ENCODE data around the gene ARHGEF6. TPM values are rescaled to one million over a fixed set of nuclear protein-coding genes. Genes with fewer than 3 reads are reported as not detected.

The ARHGEF6 gene
- total and polyA plus RNA-seq, 4 donors, result 1.6 to 9.2 (median 4.2) TPM

- Histone ChIP-seq H3K9ac (ENCODE audit: low read depth in 1 of 2, low read length in 2 of 2) (no peak overlapping the region), H3K9me3 (ENCODE audit: control insufficient read depth in 4 of 4, low read length in 3 of 4) (no peaks in the 10 kb centered on the region), H3K27ac (ENCODE audit: low read depth in 1 of 2, low read length in 2 of 2) (no peak overlapping the region), H3K4me3 (ENCODE audit: low read depth in 1 of 3, low read length in 3 of 3) (no peak overlapping the region), H3K4me1 (ENCODE audit: control insufficient read depth in 4 of 4, insufficient read depth in 4 of 4, low read length in 3 of 4) (no peaks in the 10 kb centered on the region), H3K27me3 (ENCODE audit: control insufficient read depth in 4 of 4, insufficient read depth in 4 of 4, low read length in 3 of 4) (no peaks in the 10 kb centered on the region), H3K36me3 (ENCODE audit: control insufficient read depth in 4 of 4, insufficient read depth in 3 of 4, low read depth in 1 of 4, low read length in 3 of 4) (no peaks in the 10 kb centered on the region)
- no peak for DNase-seq (ENCODE audit: low spot score)
- WGBS, result 82% methylated on average over 7 of the region's 7 CpGs
- TF ChIP-seq GABPA (IDR thresholded peaks at IDR 0.05 in 1 of 2, conservative IDR thresholded peaks at IDR 0.05 in 1 of 2), result no peak
- TF ChIP-seq FOXA1 (IDR thresholded peaks at IDR 0.05), result no peak
- TF ChIP-seq ZBTB33 (IDR thresholded peaks at IDR 0.05), result no peak
- TF ChIP-seq HNF4A (conservative IDR thresholded peaks at IDR 0.05), result no peak
- TF ChIP-seq, protein P1, sequence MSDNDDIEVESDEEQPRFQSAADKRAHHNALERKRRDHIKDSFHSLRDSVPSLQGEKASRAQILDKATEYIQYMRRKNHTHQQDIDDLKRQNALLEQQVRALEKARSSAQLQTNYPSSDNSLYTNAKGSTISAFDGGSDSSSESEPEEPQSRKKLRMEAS (IDR thresholded peaks at IDR 0.05), result no peak
- no peak for TF ChIP-seq SP1 (IDR thresholded peaks at IDR 0.05)
- TF ChIP-seq, protein P2, sequence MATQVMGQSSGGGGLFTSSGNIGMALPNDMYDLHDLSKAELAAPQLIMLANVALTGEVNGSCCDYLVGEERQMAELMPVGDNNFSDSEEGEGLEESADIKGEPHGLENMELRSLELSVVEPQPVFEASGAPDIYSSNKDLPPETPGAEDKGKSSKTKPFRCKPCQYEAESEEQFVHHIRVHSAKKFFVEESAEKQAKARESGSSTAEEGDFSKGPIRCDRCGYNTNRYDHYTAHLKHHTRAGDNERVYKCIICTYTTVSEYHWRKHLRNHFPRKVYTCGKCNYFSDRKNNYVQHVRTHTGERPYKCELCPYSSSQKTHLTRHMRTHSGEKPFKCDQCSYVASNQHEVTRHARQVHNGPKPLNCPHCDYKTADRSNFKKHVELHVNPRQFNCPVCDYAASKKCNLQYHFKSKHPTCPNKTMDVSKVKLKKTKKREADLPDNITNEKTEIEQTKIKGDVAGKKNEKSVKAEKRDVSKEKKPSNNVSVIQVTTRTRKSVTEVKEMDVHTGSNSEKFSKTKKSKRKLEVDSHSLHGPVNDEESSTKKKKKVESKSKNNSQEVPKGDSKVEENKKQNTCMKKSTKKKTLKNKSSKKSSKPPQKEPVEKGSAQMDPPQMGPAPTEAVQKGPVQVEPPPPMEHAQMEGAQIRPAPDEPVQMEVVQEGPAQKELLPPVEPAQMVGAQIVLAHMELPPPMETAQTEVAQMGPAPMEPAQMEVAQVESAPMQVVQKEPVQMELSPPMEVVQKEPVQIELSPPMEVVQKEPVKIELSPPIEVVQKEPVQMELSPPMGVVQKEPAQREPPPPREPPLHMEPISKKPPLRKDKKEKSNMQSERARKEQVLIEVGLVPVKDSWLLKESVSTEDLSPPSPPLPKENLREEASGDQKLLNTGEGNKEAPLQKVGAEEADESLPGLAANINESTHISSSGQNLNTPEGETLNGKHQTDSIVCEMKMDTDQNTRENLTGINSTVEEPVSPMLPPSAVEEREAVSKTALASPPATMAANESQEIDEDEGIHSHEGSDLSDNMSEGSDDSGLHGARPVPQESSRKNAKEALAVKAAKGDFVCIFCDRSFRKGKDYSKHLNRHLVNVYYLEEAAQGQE (IDR thresholded peaks at IDR 0.05), result no peak
- TF ChIP-seq HNF4G (IDR thresholded peaks at IDR 0.05), result no peak
- no peak for TF ChIP-seq TAF1 (conservative IDR thresholded peaks at IDR 0.05)
- no peak for TF ChIP-seq YY1 (IDR thresholded peaks at IDR 0.05)
- no peak for TF ChIP-seq EGR1 (IDR thresholded peaks at IDR 0.05; ENCODE audit: low read depth in 2 of 2)
- no peak for TF ChIP-seq NR2F2 (IDR thresholded peaks at IDR 0.05)
Observed at GRCh38 chrX:136742721-136743379, 37.9 kb downstream of the ARHGEF6 start.

GRCh38 chrX:136738049-136738729 lies 42.5 kb downstream of the ARHGEF6 start:
- Histone ChIP-seq H3K4me3 (ENCODE audit: low read depth in 1 of 3, low read length in 3 of 3) (no peak overlapping the region), H3K9me3 (ENCODE audit: control insufficient read depth in 4 of 4, low read length in 3 of 4) (no peaks in the 10 kb centered on the region), H3K36me3 (ENCODE audit: control insufficient read depth in 4 of 4, insufficient read depth in 3 of 4, low read depth in 1 of 4, low read length in 3 of 4) (no peaks in the 10 kb centered on the region), H3K27me3 (ENCODE audit: control insufficient read depth in 4 of 4, insufficient read depth in 4 of 4, low read length in 3 of 4) (no peaks in the 10 kb centered on the region), H3K4me1 (ENCODE audit: control insufficient read depth in 4 of 4, insufficient read depth in 4 of 4, low read length in 3 of 4) (no peaks in the 10 kb centered on the region), H3K27ac (ENCODE audit: low read depth in 1 of 2, low read length in 2 of 2) (no peak overlapping the region), H3K9ac (ENCODE audit: low read depth in 1 of 2, low read length in 2 of 2) (no peak overlapping the region)
- TF ChIP-seq FOXA2 (IDR thresholded peaks at IDR 0.05), result no peak
- no peak for TF ChIP-seq NR2F2 (IDR thresholded peaks at IDR 0.05)
- no peak for TF ChIP-seq TAF1 (conservative IDR thresholded peaks at IDR 0.05)
- TF ChIP-seq JUND (IDR thresholded peaks at IDR 0.05), result no peak
- TF ChIP-seq, protein P3, sequence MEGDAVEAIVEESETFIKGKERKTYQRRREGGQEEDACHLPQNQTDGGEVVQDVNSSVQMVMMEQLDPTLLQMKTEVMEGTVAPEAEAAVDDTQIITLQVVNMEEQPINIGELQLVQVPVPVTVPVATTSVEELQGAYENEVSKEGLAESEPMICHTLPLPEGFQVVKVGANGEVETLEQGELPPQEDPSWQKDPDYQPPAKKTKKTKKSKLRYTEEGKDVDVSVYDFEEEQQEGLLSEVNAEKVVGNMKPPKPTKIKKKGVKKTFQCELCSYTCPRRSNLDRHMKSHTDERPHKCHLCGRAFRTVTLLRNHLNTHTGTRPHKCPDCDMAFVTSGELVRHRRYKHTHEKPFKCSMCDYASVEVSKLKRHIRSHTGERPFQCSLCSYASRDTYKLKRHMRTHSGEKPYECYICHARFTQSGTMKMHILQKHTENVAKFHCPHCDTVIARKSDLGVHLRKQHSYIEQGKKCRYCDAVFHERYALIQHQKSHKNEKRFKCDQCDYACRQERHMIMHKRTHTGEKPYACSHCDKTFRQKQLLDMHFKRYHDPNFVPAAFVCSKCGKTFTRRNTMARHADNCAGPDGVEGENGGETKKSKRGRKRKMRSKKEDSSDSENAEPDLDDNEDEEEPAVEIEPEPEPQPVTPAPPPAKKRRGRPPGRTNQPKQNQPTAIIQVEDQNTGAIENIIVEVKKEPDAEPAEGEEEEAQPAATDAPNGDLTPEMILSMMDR (IDR thresholded peaks at IDR 0.05; ENCODE audit: low read depth, low read length, missing input control), result no peak
- TF ChIP-seq FOXA1 (IDR thresholded peaks at IDR 0.05), result no peak
- TF ChIP-seq, protein P1 (IDR thresholded peaks at IDR 0.05), result no peak
- no peak for TF ChIP-seq HNF4G (IDR thresholded peaks at IDR 0.05)
- no peak for TF ChIP-seq ZBTB33 (IDR thresholded peaks at IDR 0.05)
- TF ChIP-seq YY1 (IDR thresholded peaks at IDR 0.05), result no peak
- no peak for TF ChIP-seq HNF4A (conservative IDR thresholded peaks at IDR 0.05)
- TF ChIP-seq RXRA (IDR thresholded peaks at IDR 0.05), result no peak
- TF ChIP-seq EGR1 (IDR thresholded peaks at IDR 0.05; ENCODE audit: low read depth in 2 of 2), result no peak
- DNase-seq (ENCODE audit: low spot score), result no peak
- 87% methylated on average over 4 of the region's 4 CpGs for WGBS

Measured in liver (tissue), 9 donors.